Liver (tissue), 9 donors: ENCODE results near the gene TLCD5. TPM values are rescaled to one million over a fixed set of nuclear protein-coding genes. Genes with fewer than 3 reads are reported as not detected.

ENCODE experiments used
- DNase-seq: peaks from one replicate; pipeline ENCODE4 v3.0.0-alpha.2; 2017; ENCODE audit warnings: low spot score
- H3K27ac ChIP-seq, 2 donors: one replicate each; pipeline ENCODE4 v1.7.0; 2013; ENCODE audit warnings: inconsistent platforms in 2 of 2, low read length in 2 of 2, control low read depth in 1 of 2, low read depth in 1 of 2, mild to moderate bottlenecking in 1 of 2
- H3K27me3 ChIP-seq, 4 donors: one replicate each; pipeline versions ENCODE4 v1.6.1 to v1.7.0; 2013; ENCODE audit warnings: low read length in 3 of 4, inconsistent platforms in 1 of 4, mild to moderate bottlenecking in 1 of 4, moderate library complexity in 1 of 4; ENCODE audit not compliant: control insufficient read depth in 4 of 4, insufficient read depth in 4 of 4
- H3K36me3 ChIP-seq, 4 donors: one replicate each; pipeline versions ENCODE4 v1.6.1 to v1.7.0; 2013; ENCODE audit warnings: low read length in 3 of 4, mild to moderate bottlenecking in 3 of 4, low read depth in 1 of 4, moderate library complexity in 1 of 4; ENCODE audit not compliant: control insufficient read depth in 4 of 4, insufficient read depth in 3 of 4
- H3K4me1 ChIP-seq, 4 donors: one replicate each; pipeline versions ENCODE4 v1.6.1 to v1.7.0; 2013; ENCODE audit warnings: low read length in 3 of 4, mild to moderate bottlenecking in 3 of 4, moderate library complexity in 1 of 4; ENCODE audit not compliant: control insufficient read depth in 4 of 4, insufficient read depth in 4 of 4
- H3K4me3 ChIP-seq, 3 donors: one replicate each; pipeline versions ENCODE4 v1.6.1 to v1.7.0; 2013; ENCODE audit warnings: low read length in 3 of 3, control low read depth in 1 of 3, low read depth in 1 of 3, mild to moderate bottlenecking in 1 of 3
- H3K9ac ChIP-seq, 2 donors: one replicate each; pipeline ENCODE4 v1.7.0; 2013; ENCODE audit warnings: low read length in 2 of 2, mild to moderate bottlenecking in 2 of 2, moderate library complexity in 2 of 2, control low read depth in 1 of 2, low read depth in 1 of 2
- H3K9me3 ChIP-seq, 4 donors: one replicate each; pipeline versions ENCODE4 v1.6.1 to v1.7.0; 2013; ENCODE audit warnings: low read length in 3 of 4; ENCODE audit not compliant: control insufficient read depth in 4 of 4
- ATF3 ChIP-seq: IDR thresholded peaks from 2 replicates; pipeline ENCODE4 v1.6.1; 2016; ENCODE audit warnings: antibody characterized with exemption
- CTCF ChIP-seq: fragments of 150-350 bp; IDR thresholded peaks from 2 replicates; pipeline ENCODE4 v1.5.1; 2017; ENCODE audit warnings: improper control_type of control experiment, low read depth, low read length; ENCODE audit not compliant: missing input control
- EGR1 ChIP-seq, 2 donors: IDR thresholded peaks; 2 replicates each; pipeline ENCODE4 v1.6.1; 2016 to 2018; ENCODE audit warnings: antibody characterized with exemption in 2 of 2, low read depth in 2 of 2
- FOXA1 ChIP-seq: IDR thresholded peaks from 2 replicates; pipeline ENCODE4 v1.6.1; 2016; ENCODE audit warnings: antibody characterized with exemption
- FOXA2 ChIP-seq: IDR thresholded peaks from 2 replicates; pipeline ENCODE4 v1.6.1; 2016; ENCODE audit warnings: antibody characterized with exemption
- GABPA ChIP-seq, 2 donors: IDR thresholded peaks in 1 of 2; conservative IDR thresholded peaks in 1 of 2; 2 replicates each; pipeline ENCODE4 v1.6.1; 2016; ENCODE audit warnings: antibody characterized with exemption in 2 of 2, mild to moderate bottlenecking in 1 of 2, moderate library complexity in 1 of 2
- HNF4A ChIP-seq, 2 donors: conservative IDR thresholded peaks; 2 replicates each; pipeline ENCODE4 v1.6.1; 2016; ENCODE audit warnings: antibody characterized with exemption in 2 of 2, mild to moderate bottlenecking in 2 of 2
- HNF4G ChIP-seq: IDR thresholded peaks from 2 replicates; pipeline ENCODE4 v1.6.1; 2016; ENCODE audit warnings: antibody characterized with exemption
- JUND ChIP-seq, 2 donors: IDR thresholded peaks; 2 replicates each; pipeline ENCODE4 v1.6.1; 2016; ENCODE audit warnings: antibody characterized with exemption in 2 of 2
- MAX ChIP-seq: IDR thresholded peaks from 2 replicates; pipeline ENCODE4 v1.6.1; 2016; ENCODE audit warnings: antibody characterized with exemption
- RAD21 ChIP-seq, 2 donors: IDR thresholded peaks; 2 replicates each; pipeline ENCODE4 v1.6.1; 2016; ENCODE audit warnings: antibody characterized with exemption in 2 of 2, mild to moderate bottlenecking in 2 of 2
- REST ChIP-seq: IDR thresholded peaks from 2 replicates; pipeline ENCODE4 v1.6.1; 2016; ENCODE audit warnings: antibody characterized with exemption, mild to moderate bottlenecking
- RXRA ChIP-seq, 2 donors: IDR thresholded peaks; 2 replicates each; pipeline ENCODE4 v1.6.1; 2017 to 2018; ENCODE audit warnings: antibody characterized with exemption in 2 of 2, mild to moderate bottlenecking in 1 of 2
- SP1 ChIP-seq: IDR thresholded peaks from 2 replicates; pipeline ENCODE4 v1.6.1; 2018; ENCODE audit warnings: antibody characterized with exemption, mild to moderate bottlenecking
- YY1 ChIP-seq: IDR thresholded peaks from 2 replicates; pipeline ENCODE4 v1.6.1; 2016; ENCODE audit warnings: antibody characterized with exemption, mild to moderate bottlenecking
- ZBTB33 ChIP-seq: IDR thresholded peaks from 2 replicates; pipeline ENCODE4 v1.6.1; 2016; ENCODE audit warnings: antibody characterized with exemption
- WGBS: extraction: QIAGEN DNeasy Blood & Tissue Kit; methylation state at CpG from one replicate; pipeline ENCODE4 v1.1.7; 2013; 5-methylcytosine and 5-hydroxymethylcytosine counted together
- polyA plus RNA-seq, 2 donors: library from polyadenylated mRNA; stranded (reverse) in 1 of 2; unstranded in 1 of 2; fragments of 200-250 nt in 1 of 2; fragments of >200 nt in 1 of 2; fragmentation: Nextera tagmentation in 1 of 2; extraction: Ambion mirVana in 1 of 2; gene quantifications; one replicate each; pipeline versions ENCODE4 v1.2.1 to v1.2.3, GENCODE V29; 2013 to 2015
- total RNA-seq, 2 donors: library from RNA; depleted of rRNA; stranded (reverse); fragments of >200 nt; gene quantifications; one replicate each; pipeline ENCODE4 v1.2.3, GENCODE V29; 2014
- donor health status: healthy.
- donor health status: healthy.
- donor health status: healthy.
- donor health status: healthy.
- donor health status: healthy.

TLCD5 gene
- total and polyA plus RNA-seq, 4 donors, result 0.31 to 1.2 (median 0.68) TPM

- H3K9ac ChIP-seq, result no peak overlapping the region
- H3K4me3 ChIP-seq, result no peak overlapping the region
- H3K4me1 ChIP-seq, result no peaks in the 10 kb centered on the region
- no peak overlapping the region for H3K27ac ChIP-seq
- H3K36me3 ChIP-seq, result no peaks in the 10 kb centered on the region
- no peaks in the 10 kb centered on the region for H3K9me3 ChIP-seq
- H3K27me3 ChIP-seq, result no peaks in the 10 kb centered on the region
- TF ChIP-seq SP1 (no peak), HNF4G (no peak), ZBTB33 (no peak), RXRA (IDR thresholded peaks at IDR 0.05) (no peak), CTCF (no peak), FOXA2 (no peak), HNF4A (conservative IDR thresholded peaks at IDR 0.05) (no peak), GABPA (IDR thresholded peaks at IDR 0.05 in 1 of 2, conservative IDR thresholded peaks at IDR 0.05 in 1 of 2) (no peak), EGR1 (IDR thresholded peaks at IDR 0.05; ENCODE audit: low read depth in 2 of 2) (no peak), ATF3 (no peak), RAD21 (IDR thresholded peaks at IDR 0.05) (no peak), REST (no peak), FOXA1 (no peak), MAX (no peak), YY1 (no peak), JUND (IDR thresholded peaks at IDR 0.05) (no peak)
- DNase-seq, result no peak
- WGBS, result 79% methylated on average over 5 of the region's 5 CpGs
Measured at GRCh38 chr11:120280600-120281051, 44.5 kb upstream of the TLCD5 start.
